HG02610 (cell line): ENCODE results near the gene CACNA2D3.

Experiments used
- ATAC-seq: cut with Tn5 transposase; IDR thresholded peaks from one replicate; pipeline ENCODE4 v1.9.1; 2021; ENCODE audit warnings: mild to moderate bottlenecking, moderate library complexity; ENCODE audit not compliant: unreplicated experiment

CACNA2D3 gene

DNA sequence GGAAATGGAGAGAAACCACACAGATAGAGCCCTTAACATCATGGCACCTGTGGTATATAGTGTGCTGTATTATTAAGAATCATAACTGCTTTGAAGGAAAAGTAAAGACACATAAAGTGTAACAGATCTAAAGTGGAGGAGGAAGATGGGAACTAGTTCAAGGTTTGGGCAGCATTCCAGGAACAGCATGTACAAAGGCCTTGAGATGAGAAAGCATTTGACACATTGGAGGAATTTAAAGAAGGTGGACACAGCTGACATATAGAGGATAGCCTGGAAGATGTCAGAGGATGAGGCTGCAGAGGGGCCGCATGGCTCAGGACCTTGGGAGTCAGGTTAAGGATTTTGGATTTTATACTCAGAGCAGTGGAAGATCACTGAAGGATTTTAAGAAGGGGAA, 766.5 kb downstream of the CACNA2D3 start:
- no peak for ATAC-seq

DNA sequence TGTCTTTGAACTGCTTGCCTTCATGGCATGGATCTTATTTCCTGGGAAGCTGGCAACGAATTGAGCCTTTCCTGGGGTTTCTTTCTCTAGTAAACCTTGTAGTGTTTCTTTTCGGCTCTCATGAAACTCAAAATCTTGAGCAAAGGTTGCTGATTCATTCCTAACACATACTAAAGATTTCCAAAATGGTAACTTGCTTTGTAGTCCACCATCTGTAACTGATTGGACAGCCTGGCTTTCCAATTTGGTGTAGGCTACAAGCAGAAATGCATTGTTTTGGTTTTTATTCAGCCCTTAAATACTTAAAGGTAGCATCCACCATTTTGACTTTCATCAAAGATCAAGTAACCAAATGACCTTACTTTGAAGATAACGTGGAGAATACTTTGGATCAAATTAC, 767.4 kb downstream of the CACNA2D3 start:
- ATAC-seq: no peak

GRCh38 chr3:54891540-54891897, 769.2 kb downstream of the CACNA2D3 start:
- no peak for ATAC-seq

DNA sequence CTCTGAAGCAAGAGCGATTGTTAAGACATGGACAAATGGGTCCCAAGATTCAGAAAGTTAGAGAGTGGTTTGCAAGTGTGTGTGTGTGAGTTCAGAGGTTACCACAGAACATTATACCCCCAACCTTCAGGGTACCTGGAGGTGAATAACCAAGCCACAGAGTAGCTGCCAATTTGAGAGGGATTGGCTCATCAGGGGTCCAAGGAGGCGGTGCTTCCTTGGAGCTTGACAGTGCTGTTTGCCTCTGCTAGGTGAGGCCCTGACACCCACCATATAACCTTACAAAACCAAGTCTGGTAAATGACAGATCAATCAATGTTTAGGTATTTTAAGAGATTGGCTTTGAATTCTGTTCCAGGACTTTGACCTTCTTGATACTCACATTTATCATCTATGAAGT, 769.8 kb downstream of the CACNA2D3 start:
- ATAC-seq: no peak

GRCh38 chr3:54895613-54896012, 773.3 kb downstream of the CACNA2D3 start:
- ATAC-seq: no peak

- ATAC-seq: no peak
Observed at GRCh38 chr3:54897028-54897711, 774.8 kb downstream of the CACNA2D3 start.

DNA sequence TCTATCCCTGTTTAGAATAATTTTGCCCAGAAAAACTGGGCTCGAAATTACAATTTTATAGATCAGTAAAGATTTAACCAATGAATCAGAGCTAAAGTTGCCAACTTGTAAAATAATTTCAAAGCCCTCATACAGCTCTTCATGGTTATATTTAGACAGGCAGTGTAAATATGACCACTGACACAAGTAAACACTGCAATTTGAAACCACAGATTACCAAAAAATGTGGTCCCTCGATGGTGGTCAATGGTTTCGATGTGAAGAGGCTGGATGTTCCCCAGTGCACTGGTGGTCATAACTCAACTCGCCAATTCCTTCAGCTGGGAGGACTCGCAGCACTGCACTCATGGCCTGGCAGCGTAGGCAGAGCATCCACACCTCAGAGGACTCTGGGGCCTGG, 776.9 kb downstream of the CACNA2D3 start:
- ATAC-seq: no peak

GRCh38 chr3:54900838-54901591, 778.7 kb downstream of the CACNA2D3 start:
- ATAC-seq: no peak

DNA sequence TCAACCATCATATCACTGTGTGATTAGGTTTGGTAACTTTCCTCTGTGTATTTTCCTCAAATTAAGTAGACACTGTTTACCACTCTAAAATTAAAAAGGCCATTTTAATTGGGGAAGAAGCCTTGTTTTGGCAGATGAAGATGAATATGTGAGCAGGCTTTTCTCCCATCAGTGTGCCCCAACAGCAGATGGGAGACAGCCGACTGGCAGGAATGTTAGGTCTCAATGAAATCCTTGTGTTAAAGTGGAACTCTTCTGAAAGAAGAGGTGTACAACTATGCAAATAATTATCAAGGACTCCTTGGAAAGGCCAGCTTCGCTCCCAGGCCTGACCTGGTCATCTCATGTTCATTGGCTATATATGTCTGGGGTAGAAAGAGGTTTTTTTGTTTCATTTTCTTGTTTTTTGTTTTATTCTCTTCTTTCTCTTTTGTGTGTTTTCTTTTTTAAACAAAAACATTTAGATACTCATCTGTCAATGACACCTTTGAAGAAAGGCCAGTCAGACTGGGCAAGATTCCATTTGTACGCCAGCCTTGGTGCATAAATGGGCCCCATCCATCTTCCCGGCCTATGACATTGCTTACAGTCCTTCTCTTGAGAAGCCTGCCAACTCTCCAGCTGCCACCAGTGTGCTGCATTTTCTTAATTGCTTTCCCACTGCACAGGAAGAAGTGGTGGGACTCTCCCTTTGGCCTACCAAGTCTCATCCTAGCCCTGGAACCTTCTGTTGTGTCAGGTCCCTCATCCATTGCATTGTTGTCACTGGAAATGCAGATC, 779.7 kb downstream of the CACNA2D3 start:
- ATAC-seq: no peak

GRCh38 chr3:54905261-54905888, 783.0 kb downstream of the CACNA2D3 start:
- ATAC-seq: no peak

DNA sequence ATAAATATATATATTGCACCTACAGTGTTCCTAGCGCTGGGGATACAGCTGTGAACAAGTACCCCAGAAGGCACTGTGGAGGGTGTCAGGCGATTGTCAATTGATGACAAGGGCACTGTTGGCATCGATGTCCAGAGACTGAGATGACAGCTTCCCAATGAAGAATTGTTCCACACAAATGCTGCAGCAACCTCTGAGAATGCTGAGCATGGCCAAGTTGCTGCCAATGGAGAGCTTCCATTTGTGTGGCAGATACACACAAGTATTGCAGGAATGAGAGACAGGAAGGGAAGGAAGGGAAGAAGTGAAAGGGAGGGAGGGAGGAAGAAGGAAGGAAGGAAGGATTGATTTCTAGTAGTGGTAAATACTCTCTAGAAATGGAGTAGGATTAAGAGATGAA, 783.6 kb downstream of the CACNA2D3 start:
- no peak for ATAC-seq

- no peak for ATAC-seq
Observed at GRCh38 chr3:54906763-54907162, 784.4 kb downstream of the CACNA2D3 start.

DNA sequence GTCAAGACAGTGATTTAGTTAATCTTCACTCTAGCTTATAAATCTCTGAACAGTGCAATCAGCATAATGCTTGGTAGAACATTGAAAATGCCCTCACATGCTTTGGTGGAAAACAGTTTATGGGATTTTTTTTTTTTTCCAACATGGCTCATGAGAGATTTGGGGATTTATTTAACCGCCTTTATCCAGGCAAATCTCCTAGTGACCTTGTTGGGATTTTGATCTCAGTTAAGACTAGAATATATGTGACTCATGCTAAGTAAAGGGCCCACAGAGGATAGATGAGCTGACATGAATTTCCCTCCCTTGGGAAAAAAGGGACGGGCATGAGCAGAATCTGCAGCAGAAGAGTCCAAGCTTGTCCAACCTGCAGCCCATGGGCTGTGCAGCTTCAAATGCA, 786.8 kb downstream of the CACNA2D3 start:
- ATAC-seq: no peak

DNA sequence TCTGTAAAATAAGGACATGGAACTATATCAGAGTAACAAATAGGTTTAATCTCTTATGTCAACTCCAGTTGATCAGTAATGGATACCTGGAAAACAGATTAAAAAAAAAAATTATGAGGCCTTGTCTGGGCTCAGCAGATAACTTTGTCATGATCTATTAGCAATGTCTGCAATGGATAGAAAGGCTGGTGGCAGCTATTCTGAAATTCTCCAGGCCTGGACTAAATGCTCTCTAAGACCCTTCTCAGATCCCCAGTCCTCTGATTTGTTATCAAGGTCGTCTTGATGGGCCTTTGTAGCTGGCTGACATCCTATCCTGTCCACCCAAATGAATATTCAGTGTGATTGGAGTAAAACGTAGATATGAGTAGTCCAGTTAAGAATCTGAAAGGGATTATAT, 791.8 kb downstream of the CACNA2D3 start:
- no peak for ATAC-seq

DNA sequence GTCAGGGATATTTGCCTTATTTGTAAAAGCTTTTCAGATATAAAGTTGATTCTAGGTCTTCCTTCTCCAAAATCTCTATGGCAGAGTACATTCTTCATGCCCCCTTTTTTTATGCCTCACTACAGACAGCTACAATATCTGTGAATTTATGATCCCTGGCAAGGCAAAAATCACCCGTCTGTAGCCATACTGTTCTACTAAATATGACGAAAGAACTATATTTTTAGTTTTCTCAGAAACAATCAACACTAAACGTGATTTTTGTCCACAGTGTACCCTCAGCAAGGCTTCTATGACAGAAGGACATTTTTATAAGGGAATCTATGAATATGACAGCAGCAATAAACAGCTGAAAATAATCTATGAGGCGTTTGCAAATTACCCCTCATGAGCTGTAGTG, 792.8 kb downstream of the CACNA2D3 start:
- no peak for ATAC-seq

- ATAC-seq: no peak
Observed at GRCh38 chr3:54915976-54916375, 793.6 kb downstream of the CACNA2D3 start.

DNA sequence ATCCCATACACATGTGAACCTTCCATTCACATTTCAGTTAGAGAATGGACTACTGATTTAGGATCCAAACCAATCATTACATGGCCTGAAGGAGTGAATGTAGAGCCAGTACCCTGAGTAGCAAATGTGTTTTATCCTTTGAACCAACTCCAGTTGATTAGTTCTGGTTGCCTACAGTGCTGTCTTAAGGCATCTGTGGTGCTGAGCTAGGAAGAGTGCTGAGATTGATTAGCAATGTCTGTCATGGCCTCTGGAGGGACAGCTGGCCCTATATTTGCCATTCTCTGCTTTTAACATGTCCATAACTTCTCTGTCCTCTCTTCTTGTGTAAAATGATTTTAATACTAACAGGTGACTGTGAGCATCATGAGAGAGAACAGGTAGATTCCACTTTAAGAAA, 794.4 kb downstream of the CACNA2D3 start:
- ATAC-seq: no peak

- ATAC-seq: no peak
Observed at GRCh38 chr3:54917174-54917573, 794.8 kb downstream of the CACNA2D3 start.

- ATAC-seq: no peak
Observed at GRCh38 chr3:54917862-54918261, 795.5 kb downstream of the CACNA2D3 start.

DNA sequence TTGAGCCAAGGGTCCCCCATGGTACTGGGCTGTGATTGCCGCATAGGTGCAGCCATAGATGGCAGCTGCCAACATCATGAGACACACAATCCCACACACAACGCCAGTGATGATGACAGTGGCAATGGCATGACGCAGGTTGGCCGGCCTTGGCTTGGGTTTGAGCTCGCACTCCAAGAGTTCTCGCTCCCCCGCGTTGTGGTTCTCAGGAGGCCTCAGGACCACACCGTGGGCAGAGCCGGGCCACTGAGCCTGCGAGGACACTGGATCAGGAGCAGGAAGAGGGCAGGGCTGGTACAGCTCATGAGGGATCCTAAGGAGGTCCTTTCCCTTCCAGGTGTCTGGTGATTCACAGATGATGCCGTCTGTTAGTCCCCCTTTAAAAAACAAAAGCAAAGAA, 796.2 kb downstream of the CACNA2D3 start:
- no peak for ATAC-seq

GRCh38 chr3:54928046-54928770, 805.9 kb downstream of the CACNA2D3 start, which contains the start of gene LRTM1:
Gene LRTM1, minus strand, starts transcription at chr3:54928059. Its CDS starts 148 bp downstream, at chr3:54927911.
- no peak for ATAC-seq
